IMR-90 (cell line): Measurements from ENCODE around the gene LRATD1. TPM values are rescaled to one million over a fixed set of nuclear protein-coding genes. Genes with fewer than 3 reads are reported as not detected.

Source experiments
- ATAC-seq: fragments of 200-7000 bp; cut with Tn5 transposase; 2 replicates; pipeline ENCODE4 v1.9.1; 2020; ENCODE audit warnings: low read depth, mild to moderate bottlenecking, moderate library complexity
- BruUV-seq: library from RNA; stranded (reverse); fragments of 400-500 nt; replicated peaks from 2 replicates; lab custom pipeline; 2021; lab: Mats Ljungman, UMichigan
- CTCF ChIA-PET: fragments of 300-600 bp; formaldehyde crosslinking; extraction: SDS; loops from one replicate; lab custom pipeline; 2021; ENCODE audit warnings: antibody characterized with exemption; lab: Yijun Ruan, JAX
- POLR2A ChIA-PET: fragments of 300-600 bp; sonication (Branson Sonifier 250); formaldehyde crosslinking; loops from one replicate; lab custom pipeline; 2022; ENCODE audit warnings: antibody characterized with exemption; ENCODE audit not compliant: unreplicated experiment; lab: Charles Lee
- DNase-seq: peaks from one replicate; pipeline ENCODE4 v3.0.0; 2013
- H2AFZ ChIP-seq: replicated peaks from 2 replicates; pipeline ENCODE3; 2013; ENCODE audit warnings: low read length, mild to moderate bottlenecking; ENCODE audit not compliant: poor library complexity
- H2AK5ac ChIP-seq: 2 replicates; pipeline ENCODE4 v1.6.1; 2013; ENCODE audit warnings: low read depth, low read length, inconsistent platforms
- H2AK9ac ChIP-seq: replicated peaks from 2 replicates; pipeline ENCODE3; 2013; ENCODE audit warnings: mild to moderate bottlenecking, low read depth, low read length, moderate library complexity; ENCODE audit not compliant: poor library complexity
- H2BK120ac ChIP-seq: 2 replicates; pipeline ENCODE4 v1.6.1; 2013; ENCODE audit warnings: low read depth, low read length, inconsistent platforms
- H2BK15ac ChIP-seq: 3 replicates; pipeline ENCODE4 v1.6.1; 2013; ENCODE audit warnings: low read depth, low read length, inconsistent platforms
- H2BK20ac ChIP-seq: 2 replicates; pipeline ENCODE4 v1.6.1; 2013; ENCODE audit warnings: low read depth, mild to moderate bottlenecking, inconsistent platforms, low read length, moderate library complexity
- H2BK5ac ChIP-seq: 2 replicates; pipeline ENCODE4 v1.6.1; 2013; ENCODE audit warnings: mild to moderate bottlenecking, low read depth, low read length, inconsistent platforms; ENCODE audit not compliant: poor library complexity, severe bottlenecking
- H3K14ac ChIP-seq: replicated peaks from 2 replicates; pipeline ENCODE4 v1.6.1; 2013; ENCODE audit warnings: low read depth, low read length, inconsistent platforms
- H3K18ac ChIP-seq: 2 replicates; pipeline ENCODE4 v1.6.1; 2013; ENCODE audit warnings: low read depth, low read length, control low read depth
- H3K23ac ChIP-seq: 2 replicates; pipeline ENCODE4 v1.6.1; 2013; ENCODE audit warnings: low read depth, low read length, inconsistent platforms
- H3K27ac ChIP-seq: 2 replicates; pipeline ENCODE4 v1.5.1; 2013; ENCODE audit warnings: mild to moderate bottlenecking, control low read depth, low read length; ENCODE audit not compliant: insufficient read depth
- H3K27me3 ChIP-seq: 2 replicates; pipeline ENCODE4 v1.6.1; 2013; ENCODE audit warnings: low read length; ENCODE audit not compliant: control insufficient read depth, insufficient read depth
- H3K36me3 ChIP-seq: 2 replicates; pipeline ENCODE4 v1.6.1; 2013; ENCODE audit warnings: low read length, mixed read lengths; ENCODE audit not compliant: control insufficient read depth, insufficient read depth
- H3K4ac ChIP-seq: 2 replicates; pipeline ENCODE4 v1.6.1; 2013; ENCODE audit warnings: low read depth, low read length, inconsistent platforms
- H3K4me1 ChIP-seq: 2 replicates; pipeline ENCODE4 v1.6.1; 2013; ENCODE audit warnings: low read length, mixed read lengths; ENCODE audit not compliant: control insufficient read depth, insufficient read depth
- H3K4me2 ChIP-seq: 2 replicates; pipeline ENCODE4 v1.6.1; 2013; ENCODE audit warnings: low read depth, mild to moderate bottlenecking, control low read depth, low read length, moderate library complexity
- H3K4me3 ChIP-seq: 2 replicates; pipeline ENCODE4 v1.5.1; 2013; ENCODE audit warnings: low read depth, mild to moderate bottlenecking, control low read depth, low read length, moderate library complexity; ENCODE audit not compliant: insufficient read depth
- H3K56ac ChIP-seq: 2 replicates; pipeline ENCODE4 v1.6.1; 2013; ENCODE audit warnings: low read length, inconsistent platforms; ENCODE audit not compliant: insufficient read depth; ENCODE audit errors: extremely low read depth
- H3K79me1 ChIP-seq, 2 experiments: 2 replicates each; pipeline ENCODE4 v1.6.1; 2013; ENCODE audit warnings: low read length in 2 of 2, inconsistent platforms in 1 of 2, low read depth in 1 of 2
- H3K9ac ChIP-seq: 2 replicates; pipeline ENCODE4 v1.6.1; 2013; ENCODE audit warnings: low read depth, low read length, control low read depth
- H3K9me1 ChIP-seq: 2 replicates; pipeline ENCODE4 v1.6.1; 2013; ENCODE audit warnings: low read length, inconsistent platforms; ENCODE audit not compliant: insufficient read depth
- H3K9me3 ChIP-seq: 2 replicates; pipeline ENCODE4 v1.6.1; 2013; ENCODE audit warnings: low read length; ENCODE audit not compliant: control insufficient read depth, insufficient read depth
- H4K20me1 ChIP-seq: 2 replicates; pipeline ENCODE4 v1.6.1; 2013; ENCODE audit warnings: low read length, inconsistent platforms; ENCODE audit not compliant: insufficient read depth
- H4K5ac ChIP-seq: 2 replicates; pipeline ENCODE4 v1.6.1; 2013; ENCODE audit warnings: mild to moderate bottlenecking, low read depth, low read length, control low read depth
- H4K8ac ChIP-seq, 2 experiments: 2 replicates each; pipeline ENCODE4 v1.6.1; 2013; ENCODE audit warnings: low read depth in 2 of 2, low read length in 2 of 2, control low read depth in 1 of 2, inconsistent platforms in 1 of 2
- H4K91ac ChIP-seq: 2 replicates; pipeline ENCODE4 v1.6.1; 2013; ENCODE audit warnings: low read depth, low read length, inconsistent platforms; ENCODE audit not compliant: insufficient read depth
- BHLHE40 ChIP-seq: fragments of 150-350 bp; IDR thresholded peaks from 2 replicates; pipeline ENCODE4 v1.6.1; 2016; ENCODE audit warnings: mild to moderate bottlenecking, low read depth, low read length
- MAZ ChIP-seq: IDR thresholded peaks from 2 replicates; pipeline ENCODE4 v1.6.1; 2012; ENCODE audit warnings: low read depth, mild to moderate bottlenecking, low read length, improper control_type of control experiment, moderate library complexity, borderline replicate concordance
- MXI1 ChIP-seq: IDR thresholded peaks from 2 replicates; pipeline ENCODE4 v1.6.1; 2012; ENCODE audit warnings: low read depth, mild to moderate bottlenecking, low read length, moderate library complexity, borderline replicate concordance
- NFE2L2 ChIP-seq: fragments of 150-350 bp; IDR thresholded peaks from 2 replicates; pipeline ENCODE4 v1.6.1; 2016; ENCODE audit warnings: low read depth, mild to moderate bottlenecking, low read length
- POLR2A ChIP-seq: IDR thresholded peaks from 2 replicates; pipeline ENCODE4 v1.6.1; 2012; ENCODE audit warnings: mild to moderate bottlenecking, low read depth, low read length
- RAD21 ChIP-seq: IDR thresholded peaks from 2 replicates; pipeline ENCODE4 v1.6.1; 2012; ENCODE audit warnings: low read length, improper control_type of control experiment
- RCOR1 ChIP-seq: IDR thresholded peaks from 2 replicates; pipeline ENCODE4 v1.6.1; 2012; ENCODE audit warnings: mild to moderate bottlenecking, low read length, improper control_type of control experiment; ENCODE audit not compliant: insufficient replicate concordance
- SMC3 ChIP-seq: fragments of 150-350 bp; IDR thresholded peaks from 2 replicates; pipeline ENCODE4 v1.6.1; 2016; ENCODE audit warnings: low read depth, mild to moderate bottlenecking, antibody characterized with exemption, low read length, moderate library complexity
- WGBS, 2 experiments: methylation state at CpG; one replicate each; pipeline versions ENCODE4 v1.1.5 to v1.1.7; 2013; ENCODE audit warnings: missing lambda C conversion rate in 2 of 2; ENCODE audit not compliant: insufficient read length in 1 of 2; ENCODE audit errors: extremely low coverage in 2 of 2; 5-methylcytosine and 5-hydroxymethylcytosine counted together
- dilution Hi-C: fragments of 300-500 bp; cut with HindIII; formaldehyde crosslinking; loops from one replicate; pipeline ENCODE4 v1.14.3; 2018; ENCODE audit warnings: low sequenced_read_pairs; ENCODE audit not compliant: unreplicated experiment
- in situ Hi-C: fragments of 300-500 bp; cut with MboI; formaldehyde crosslinking; loops from 3 replicates; pipeline ENCODE4 v1.14.3; 2019; ENCODE audit warnings: low sequenced_read_pairs, inconsistent platforms, mixed read lengths
- intact Hi-C: fragments of 100-400 bp; cut with micrococcal nuclease; formaldehyde crosslinking; loops from 2 replicates; pipeline ENCODE4 v1.10.0; 2022
- polyA plus RNA-seq, 3 experiments: library from polyadenylated mRNA; depleted of rRNA; stranded (reverse); fragments of >200 nt; gene quantifications; 2 replicates each; pipeline ENCODE4 v1.2.3, GENCODE V29; 2012; ENCODE audit warnings: low replicate concordance in 1 of 3
- total RNA-seq: library from RNA; depleted of rRNA; stranded (reverse); fragments of >200 nt; gene quantifications from 2 replicates; pipeline ENCODE4 v1.2.3, GENCODE V29; 2012

Gene LRATD1
- total and polyA plus RNA-seq, 2 of the 4 experiments (the other 2 are of a cell fraction) = 0.18 to 0.60 TPM

- H3K9me1 ChIP-seq = no peaks in the 10 kb centered on the region
- WGBS, 2 experiments = 80% methylated on average over 1 of the region's 9 CpGs; no CpG with 5 or more reads in 1 of the 2 experiments
- no peaks in the 10 kb centered on the region for H3K36me3 ChIP-seq
- ChIA-PET POLR2A (no interaction called here), CTCF (no interaction called here)
- H2BK20ac ChIP-seq = no peak overlapping the region
- H2BK120ac ChIP-seq = no peak overlapping the region
- H3K79me1 ChIP-seq = no peaks in the 10 kb centered on the region
- H3K56ac ChIP-seq = no peak overlapping the region
- H3K9me3 ChIP-seq = no peaks in the 10 kb centered on the region
- no peak overlapping the region for H4K91ac ChIP-seq
- no peak overlapping the region for H3K14ac ChIP-seq
- dilution Hi-C loops = no loop called here
- no peak overlapping the region for H3K18ac ChIP-seq
- no peak for ATAC-seq
- H3K4me2 ChIP-seq = no peak overlapping the region
- H2BK5ac ChIP-seq = no peak overlapping the region
- no peaks in the 10 kb centered on the region for H3K27me3 ChIP-seq
- H3K4me3 ChIP-seq = no peak overlapping the region
- H3K4me1 ChIP-seq = no peaks in the 10 kb centered on the region
- no peak for TF ChIP-seq BHLHE40
- TF ChIP-seq MAZ = no peak
- TF ChIP-seq POLR2A = no peak
- no peak for TF ChIP-seq SMC3
- TF ChIP-seq RCOR1 = no peak
- no peak for TF ChIP-seq MXI1
- no peak for TF ChIP-seq RAD21
- TF ChIP-seq NFE2L2 = no peak
- in situ Hi-C loops = no loop called here
- no peaks in the 10 kb centered on the region for H4K20me1 ChIP-seq
- no peak overlapping the region for H2AFZ ChIP-seq
- no peak overlapping the region for H2AK5ac ChIP-seq
- no peak overlapping the region for H2BK15ac ChIP-seq
- no peak overlapping the region for H2AK9ac ChIP-seq
- H3K4ac ChIP-seq = no peak overlapping the region
- no peak overlapping the region for H4K8ac ChIP-seq
- no TSS peak for BruUV-seq
- no peak overlapping the region for H3K27ac ChIP-seq
- H4K5ac ChIP-seq = no peak overlapping the region
- intact Hi-C loops = no loop called here
- no peak for DNase-seq
- H3K9ac ChIP-seq = no peak overlapping the region
- no peak overlapping the region for H3K23ac ChIP-seq
Observed at GRCh38 chr2:14615760-14616159, 16.8 kb upstream of the LRATD1 start.
